Trophoblast cell (in vitro differentiated cells and primary cell): ENCODE data around the gene PEPD.

ENCODE experiments used
- DNase-seq, 2 donors: peaks; one replicate each; pipeline ENCODE4 v3.0.0-alpha.2; 2016
- H2AFZ ChIP-seq: 2 replicates; pipeline ENCODE4 v1.6.1; 2013; ENCODE audit warnings: low read length, moderate library complexity, mild to moderate bottlenecking; ENCODE audit not compliant: insufficient read depth, poor library complexity
- H2AK5ac ChIP-seq: 2 replicates; pipeline ENCODE4 v1.6.1; 2013; ENCODE audit warnings: mild to moderate bottlenecking, low read length
- H2BK120ac ChIP-seq: 2 replicates; pipeline ENCODE4 v1.6.1; 2013; ENCODE audit warnings: low read length, mild to moderate bottlenecking, moderate library complexity; ENCODE audit not compliant: insufficient read depth, poor library complexity
- H2BK12ac ChIP-seq: 2 replicates; pipeline ENCODE4 v1.6.1; 2013; ENCODE audit warnings: mild to moderate bottlenecking, low read length, moderate library complexity
- H2BK5ac ChIP-seq: 2 replicates; pipeline ENCODE4 v1.6.1; 2013; ENCODE audit warnings: low read length, low read depth, moderate library complexity, mild to moderate bottlenecking; ENCODE audit not compliant: poor library complexity
- H3K14ac ChIP-seq: 2 replicates; pipeline ENCODE4 v1.6.1; 2013; ENCODE audit warnings: mild to moderate bottlenecking, low read length
- H3K18ac ChIP-seq: 2 replicates; pipeline ENCODE4 v1.6.1; 2013; ENCODE audit warnings: mild to moderate bottlenecking, low read length
- H3K23ac ChIP-seq: 2 replicates; pipeline ENCODE4 v1.6.1; 2013; ENCODE audit warnings: low read length
- H3K27ac ChIP-seq: 2 replicates; pipeline ENCODE4 v1.5.1; 2013; ENCODE audit warnings: low read depth, mild to moderate bottlenecking, inconsistent platforms, low read length, moderate library complexity
- H3K27me3 ChIP-seq: 2 replicates; pipeline ENCODE4 v1.6.1; 2013; ENCODE audit warnings: inconsistent platforms, mild to moderate bottlenecking, low read length, moderate library complexity; ENCODE audit not compliant: insufficient read depth
- H3K36me3 ChIP-seq, 2 experiments: 1 replicate in 1 of 2; 2 replicates in 1 of 2; pipeline ENCODE4 v1.6.1; 2013; ENCODE audit warnings: low read length in 2 of 2, mild to moderate bottlenecking in 2 of 2, moderate library complexity in 1 of 2; ENCODE audit not compliant: insufficient read depth in 2 of 2, control insufficient read depth in 1 of 2
- H3K4ac ChIP-seq: 2 replicates; pipeline ENCODE4 v1.6.1; 2013; ENCODE audit warnings: low read depth, mild to moderate bottlenecking, low read length, moderate library complexity
- H3K4me1 ChIP-seq, 2 experiments: 1 replicate in 1 of 2; 2 replicates in 1 of 2; pipeline ENCODE4 v1.6.1; 2013; ENCODE audit warnings: low read length in 2 of 2, mild to moderate bottlenecking in 2 of 2, moderate library complexity in 1 of 2; ENCODE audit not compliant: insufficient read depth in 2 of 2, control insufficient read depth in 1 of 2
- H3K4me2 ChIP-seq: 2 replicates; pipeline ENCODE4 v1.6.1; 2013; ENCODE audit warnings: inconsistent platforms, mild to moderate bottlenecking, low read length, moderate library complexity
- H3K4me3 ChIP-seq: 2 replicates; pipeline ENCODE4 v1.5.1; 2013; ENCODE audit warnings: mild to moderate bottlenecking, low read depth, low read length, inconsistent platforms
- H3K79me1 ChIP-seq: one replicate; pipeline ENCODE4 v1.6.1; 2013; ENCODE audit warnings: low read length
- H3K79me2 ChIP-seq: 2 replicates; pipeline ENCODE4 v1.6.1; 2013; ENCODE audit warnings: low read length, mild to moderate bottlenecking; ENCODE audit not compliant: control insufficient read depth, insufficient read depth, poor library complexity
- H3K9ac ChIP-seq: 2 replicates; pipeline ENCODE4 v1.6.1; 2013; ENCODE audit warnings: mild to moderate bottlenecking, low read length
- H3K9me3 ChIP-seq: 2 replicates; pipeline ENCODE4 v1.6.1; 2013; ENCODE audit warnings: low read depth, mild to moderate bottlenecking, control low read depth, inconsistent platforms, low read length; ENCODE audit not compliant: insufficient read depth
- H4K12ac ChIP-seq: 2 replicates; pipeline ENCODE4 v1.6.1; 2013; ENCODE audit warnings: low read depth, mild to moderate bottlenecking, low read length, moderate library complexity
- H4K8ac ChIP-seq: 2 replicates; pipeline ENCODE4 v1.6.1; 2013; ENCODE audit warnings: low read depth, mild to moderate bottlenecking, low read length, moderate library complexity
- H4K91ac ChIP-seq: one replicate; pipeline ENCODE4 v1.6.1; 2013; ENCODE audit warnings: low read depth, mild to moderate bottlenecking, low read length, moderate library complexity
- WGBS: extraction: QIAGEN DNeasy Blood & Tissue Kit; methylation state at CpG from one replicate; pipeline ENCODE4 v1.1.7; 2013; ENCODE audit warnings: missing lambda C conversion rate; ENCODE audit not compliant: insufficient read length, insufficient coverage; ENCODE audit errors: extremely low coverage; 5-methylcytosine and 5-hydroxymethylcytosine counted together

Gene PEPD

DNA sequence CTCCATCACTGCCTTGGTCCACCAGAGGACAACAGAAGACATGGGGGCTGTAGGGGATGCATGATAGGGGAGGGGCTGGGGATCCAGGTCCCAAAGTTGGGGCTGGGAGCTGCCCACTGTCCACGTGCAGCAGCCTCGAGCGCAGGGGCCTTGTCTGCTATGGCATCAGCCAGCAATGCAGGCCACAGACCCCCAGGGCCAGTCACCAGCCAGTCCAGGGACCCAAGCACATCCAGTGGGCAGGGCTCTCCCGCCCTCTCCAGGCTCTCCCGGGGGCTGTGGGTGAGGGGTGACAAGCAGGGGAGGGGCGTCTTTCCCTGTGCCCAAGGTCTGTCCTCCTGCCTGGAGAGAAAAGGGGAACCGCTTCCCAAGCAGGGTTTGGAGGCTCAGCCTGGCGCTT is 32.8 kb downstream of the PEPD start:
- WGBS: no CpG with 5 or more reads among the region's 8 CpGs
- Histone ChIP-seq H3K4me3 (no peak overlapping the region), H4K91ac (no peak overlapping the region), H3K27ac (no peak overlapping the region), H3K14ac (no peak overlapping the region), H2AK5ac (no peak overlapping the region), H4K12ac (no peak overlapping the region), H2AFZ (no peak overlapping the region), H2BK120ac (no peak overlapping the region), H4K8ac (no peak overlapping the region), H3K4ac (no peak overlapping the region), H3K36me3 (peaks cover 3% of the 10 kb centered on the region in 2 experiments), H3K4me1 (no peaks in the 10 kb centered on the region), H2BK5ac (no peak overlapping the region), H3K27me3 (no peaks in the 10 kb centered on the region), H3K4me2 (no peak overlapping the region), H3K79me1 (no peaks in the 10 kb centered on the region), H3K18ac (no peak overlapping the region), H3K79me2 (no peaks in the 10 kb centered on the region), H3K9me3 (peaks cover 3% of the 10 kb centered on the region), H3K23ac (no peak overlapping the region), H3K9ac (no peak overlapping the region), H2BK12ac (no peak overlapping the region)
- no peak for DNase-seq

GRCh38 chr19:33487901-33488800 is 33.4 kb downstream of the PEPD start:
- H3K27ac ChIP-seq: no peak overlapping the region

GRCh38 chr19:33486936-33487811 is 34.4 kb downstream of the PEPD start:
- H2BK5ac ChIP-seq: no peak overlapping the region
- H3K18ac ChIP-seq: no peak overlapping the region
- WGBS: no CpG with 5 or more reads among the region's 23 CpGs
- no peak overlapping the region for H2AK5ac ChIP-seq
- no peaks in the 10 kb centered on the region for H3K27me3 ChIP-seq
- H3K9me3 ChIP-seq: peaks cover 3% of the 10 kb centered on the region
- no peaks in the 10 kb centered on the region for H3K79me2 ChIP-seq
- no peak overlapping the region for H3K14ac ChIP-seq
- no peaks in the 10 kb centered on the region for H3K4me1 ChIP-seq
- H4K12ac ChIP-seq: no peak overlapping the region
- no peak overlapping the region for H2BK120ac ChIP-seq
- peaks cover 3% of the 10 kb centered on the region in 2 experiments for H3K36me3 ChIP-seq
- H3K4me3 ChIP-seq: no peak overlapping the region
- no peak overlapping the region for H3K23ac ChIP-seq
- H3K4me2 ChIP-seq: no peak overlapping the region
- H2BK12ac ChIP-seq: no peak overlapping the region
- H3K4ac ChIP-seq: no peak overlapping the region
- H2AFZ ChIP-seq: no peak overlapping the region
- no peak overlapping the region for H4K8ac ChIP-seq
- H3K9ac ChIP-seq: no peak overlapping the region
- H4K91ac ChIP-seq: no peak overlapping the region
- DNase-seq: no peak
- no peak overlapping the region for H3K27ac ChIP-seq
- H3K79me1 ChIP-seq: no peaks in the 10 kb centered on the region

More at GRCh38 chr19:33487901-33488800, 33.4 kb downstream of the PEPD start:
- H4K91ac ChIP-seq: no peak overlapping the region
- H2AK5ac ChIP-seq: no peak overlapping the region
- no peak overlapping the region for H2BK12ac ChIP-seq
- no peak overlapping the region for H3K23ac ChIP-seq
- H3K4ac ChIP-seq: no peak overlapping the region
- no peak overlapping the region for H2BK5ac ChIP-seq
- no peak overlapping the region for H3K9ac ChIP-seq
- H4K8ac ChIP-seq: no peak overlapping the region
- no peaks in the 10 kb centered on the region for H3K4me1 ChIP-seq
- no peak overlapping the region for H3K14ac ChIP-seq
- H3K79me1 ChIP-seq: no peaks in the 10 kb centered on the region
- no peak overlapping the region for H4K12ac ChIP-seq
- no peak overlapping the region for H2AFZ ChIP-seq
- H3K36me3 ChIP-seq: peaks cover 3% of the 10 kb centered on the region in 2 experiments
- H3K4me2 ChIP-seq: no peak overlapping the region
- H2BK120ac ChIP-seq: no peak overlapping the region
- H3K9me3 ChIP-seq: peaks cover 3% of the 10 kb centered on the region
- no peaks in the 10 kb centered on the region for H3K79me2 ChIP-seq
- DNase-seq: no peak
- H3K27me3 ChIP-seq: no peaks in the 10 kb centered on the region
- H3K4me3 ChIP-seq: no peak overlapping the region
- H3K18ac ChIP-seq: no peak overlapping the region
- no CpG with 5 or more reads among the region's 16 CpGs for WGBS

- Histone ChIP-seq H3K23ac (no peak overlapping the region), H3K14ac (no peak overlapping the region), H3K4me2 (no peak overlapping the region), H3K79me2 (no peaks in the 10 kb centered on the region), H3K4me1 (no peaks in the 10 kb centered on the region), H3K9me3 (peaks cover 3% of the 10 kb centered on the region), H2BK12ac (no peak overlapping the region), H3K9ac (no peak overlapping the region), H3K36me3 (peaks cover 3% of the 10 kb centered on the region in 2 experiments), H3K4me3 (no peak overlapping the region), H2AFZ (no peak overlapping the region), H4K12ac (no peak overlapping the region), H3K18ac (no peak overlapping the region), H4K8ac (no peak overlapping the region), H3K79me1 (no peaks in the 10 kb centered on the region), H2BK5ac (no peak overlapping the region), H3K27ac (no peak overlapping the region), H2BK120ac (no peak overlapping the region), H3K4ac (no peak overlapping the region), H4K91ac (no peak overlapping the region), H3K27me3 (no peaks in the 10 kb centered on the region), H2AK5ac (no peak overlapping the region)
- no CpG with 5 or more reads among the region's 8 CpGs for WGBS
- DNase-seq: no peak
Observed at GRCh38 chr19:33486407-33486806, 35.2 kb downstream of the PEPD start.
